Caco-2 (cell line): ENCODE measurements around the gene SMARCD3. TPM values are rescaled to one million over a fixed set of nuclear protein-coding genes. Genes with fewer than 3 reads are reported as not detected.

Source experiments
- BruUV-seq: library from RNA; stranded (reverse); fragments of 400-500 nt; replicated peaks from 2 replicates; lab custom pipeline; 2021; lab: Mats Ljungman, UMichigan
- CTCF ChIA-PET: fragments of 300-600 bp; sonication (Branson Sonifier 250); formaldehyde crosslinking; loops from one replicate; lab custom pipeline; 2022; ENCODE audit warnings: antibody characterized with exemption; lab: Charles Lee
- POLR2A ChIA-PET: fragments of 300-600 bp; sonication (Branson Sonifier 250); formaldehyde crosslinking; loops from one replicate; lab custom pipeline; 2022; ENCODE audit warnings: antibody characterized with exemption; lab: Charles Lee
- DNase-seq, 2 experiments: peaks; one replicate each; pipeline versions ENCODE4 v3.0.0 to v3.0.0-alpha.2; 2020 to 2022
- H3K27me3 ChIP-seq: replicated peaks from 2 replicates; pipeline ENCODE4 v1.6.0; 2011; ENCODE audit warnings: low read length; ENCODE audit not compliant: control insufficient read depth, insufficient read depth
- H3K36me3 ChIP-seq: 2 replicates; pipeline ENCODE4 v1.5.1; 2011; ENCODE audit warnings: low read length; ENCODE audit not compliant: control insufficient read depth, insufficient read depth
- H3K4me1 ChIP-seq: fragments of 250-450 bp; sonication (Bioruptor Pico); 2 replicates; pipeline ENCODE4 v1.5.1; 2020; ENCODE audit warnings: mild to moderate bottlenecking
- H3K4me3 ChIP-seq: 2 replicates; pipeline ENCODE4 v1.5.1; 2011; ENCODE audit warnings: low read depth, mild to moderate bottlenecking, control low read depth, low read length
- H3K9me3 ChIP-seq: fragments of 250-450 bp; sonication (Bioruptor Pico); 2 replicates; pipeline ENCODE4 v1.5.1; 2020; ENCODE audit warnings: mild to moderate bottlenecking, moderate library complexity
- H3K27ac Mint-ChIP-seq: one replicate; pipeline ENCODE4 v1.8.0; 2022; ENCODE audit warnings: mixed read lengths; ENCODE audit not compliant: unreplicated experiment
- H3K27me3 Mint-ChIP-seq: one replicate; pipeline ENCODE4 v1.8.0; 2022; ENCODE audit warnings: mixed read lengths; ENCODE audit not compliant: insufficient read depth, unreplicated experiment
- H3K36me3 Mint-ChIP-seq: one replicate; pipeline ENCODE4 v1.8.0; 2022; ENCODE audit warnings: mild to moderate bottlenecking, mixed read lengths; ENCODE audit not compliant: insufficient read depth, unreplicated experiment
- H3K4me1 Mint-ChIP-seq: one replicate; pipeline ENCODE4 v1.8.0; 2022; ENCODE audit warnings: low read depth, mixed read lengths; ENCODE audit not compliant: unreplicated experiment
- H3K4me3 Mint-ChIP-seq: one replicate; pipeline ENCODE4 v1.8.0; 2022; ENCODE audit warnings: mild to moderate bottlenecking, moderate library complexity, mixed read lengths; ENCODE audit not compliant: unreplicated experiment
- H3K9me3 Mint-ChIP-seq: one replicate; pipeline ENCODE4 v1.8.0; 2022; ENCODE audit warnings: mixed read lengths; ENCODE audit not compliant: unreplicated experiment
- CTCF ChIP-seq, 2 experiments: fragments of 200-600 bp in 1 of 2; IDR thresholded peaks; 1 replicate in 1 of 2; 2 replicates in 1 of 2; pipeline versions ENCODE4 v1.5.1 to v1.8.0; 2011 to 2022; ENCODE audit warnings: antibody characterized with exemption in 1 of 2, control low read depth in 1 of 2, inconsistent platforms in 1 of 2, low read depth in 1 of 2, low read length in 1 of 2, mild to moderate bottlenecking in 1 of 2, moderate library complexity in 1 of 2; ENCODE audit not compliant: insufficient read depth in 1 of 2, severe bottlenecking in 1 of 2, unreplicated experiment in 1 of 2
- intact Hi-C: fragments of 100-400 bp; cut with micrococcal nuclease; formaldehyde crosslinking; loops from one replicate; pipeline ENCODE4 v1.10.0; 2022; ENCODE audit not compliant: unreplicated experiment
- total RNA-seq: library from RNA; stranded (reverse); gene quantifications from 2 replicates; pipeline ENCODE4 v1.2.3, GENCODE V29; 2022

SMARCD3 gene
- total RNA-seq, 1 experiment from 2014 or later: 27.8 TPM

GRCh38 chr7:151246851-151247580, 1.5 kb downstream of the SMARCD3 start:
- H3K4me1 Mint-ChIP-seq: peaks cover 20% of the 10 kb centered on the region
- BruUV-seq: no TSS peak
- H3K27ac Mint-ChIP-seq: no peak overlapping the region
- no peaks in the 10 kb centered on the region for H3K27me3 Mint-ChIP-seq
- DNase-seq: no peak
- CTCF ChIA-PET: interaction anchor here (1.6 kb wide), 2 partner anchors 20 to 123 kb away, joined by 4 to 5 read pairs; partner anchors contain the start of gene ABCF2
- no peak for TF ChIP-seq CTCF (IDR thresholded peaks at IDR 0.05; ENCODE audit: insufficient read depth in 1 of 2, low read depth in 1 of 2, low read length in 1 of 2, severe bottlenecking in 1 of 2, unreplicated experiment in 1 of 2)
- intact Hi-C loops: no loop called here
- H3K9me3 Mint-ChIP-seq: no peaks in the 10 kb centered on the region
- Histone ChIP-seq H3K27me3 (no peaks in the 10 kb centered on the region), H3K4me1 (peaks cover 21% of the 10 kb centered on the region), H3K4me3 (no peak overlapping the region; the same call in 1 of the 2 replicates), H3K36me3 (no peaks in the 10 kb centered on the region), H3K9me3 (no peaks in the 10 kb centered on the region)
- peak overlapping the region; percentile 80 for H3K4me3 Mint-ChIP-seq
- POLR2A ChIA-PET: interaction anchor here (0.5 kb wide), 1 partner anchor 10 kb away, joined by 3 read pairs; no protein-coding TSS in a partner anchor
- peaks cover 17% of the 10 kb centered on the region for H3K36me3 Mint-ChIP-seq

GRCh38 chr7:151246102-151246850, 2.2 kb downstream of the SMARCD3 start:
- H3K9me3 ChIP-seq: no peaks in the 10 kb centered on the region
- POLR2A ChIA-PET: no interaction called here
- Mint-ChIP-seq H3K36me3 (peaks cover 17% of the 10 kb centered on the region), H3K4me3 (no peak overlapping the region), H3K4me1 (peaks cover 21% of the 10 kb centered on the region), H3K27me3 (no peaks in the 10 kb centered on the region), H3K9me3 (no peaks in the 10 kb centered on the region), H3K27ac (no peak overlapping the region)
- TF ChIP-seq CTCF (IDR thresholded peaks at IDR 0.05; ENCODE audit: insufficient read depth in 1 of 2, low read depth in 1 of 2, low read length in 1 of 2, severe bottlenecking in 1 of 2, unreplicated experiment in 1 of 2): no peak
- peaks cover 19% of the 10 kb centered on the region for H3K4me1 ChIP-seq
- no peaks in the 10 kb centered on the region for H3K27me3 ChIP-seq
- CTCF ChIA-PET: no interaction called here
- no TSS peak for BruUV-seq
- intact Hi-C loops: no loop called here
- H3K36me3 ChIP-seq: no peaks in the 10 kb centered on the region
- no peak overlapping the region for H3K4me3 ChIP-seq
- no peak for DNase-seq

DNA sequence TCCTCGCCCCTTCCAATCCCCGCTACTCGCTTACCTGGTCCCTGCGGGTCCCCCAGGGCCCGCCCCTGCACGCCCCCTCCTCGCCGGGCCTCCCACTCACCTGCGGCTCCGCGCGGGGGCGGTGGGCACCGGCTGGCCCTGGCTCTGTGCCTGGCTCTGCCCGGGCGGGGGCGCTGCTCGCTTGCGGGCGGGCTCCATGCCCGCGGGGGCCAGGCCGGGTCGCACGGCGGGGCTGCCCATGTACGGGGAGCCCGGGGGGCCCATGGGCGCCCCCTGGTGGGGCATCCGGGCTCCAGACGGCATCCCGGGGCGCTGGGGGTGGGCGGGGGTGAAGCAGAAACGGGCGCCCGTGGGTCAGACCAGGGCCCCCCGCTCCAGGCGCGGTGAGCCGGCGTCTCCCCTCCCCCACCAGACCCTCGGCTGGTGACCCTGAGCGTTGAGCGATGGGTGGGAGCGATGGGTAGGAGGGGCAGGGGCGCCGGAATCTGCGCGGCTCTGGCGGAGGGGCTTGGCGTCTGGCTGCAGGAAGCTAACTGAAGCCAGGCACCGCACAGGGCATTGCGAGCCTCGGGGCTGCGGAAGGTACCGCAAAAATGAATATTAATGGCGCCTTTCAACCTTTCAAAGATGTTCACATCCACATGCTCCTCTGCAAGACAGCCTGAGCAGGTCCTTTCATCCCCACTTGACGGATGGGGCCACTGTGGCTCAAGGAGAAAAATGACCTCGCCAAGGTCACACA, 3.0 kb downstream of the SMARCD3 start:
- BruUV-seq: no TSS peak
- Mint-ChIP-seq H3K36me3 (peaks cover 20% of the 10 kb centered on the region), H3K27me3 (no peaks in the 10 kb centered on the region), H3K9me3 (no peaks in the 10 kb centered on the region), H3K4me3 (no peak overlapping the region), H3K27ac (no peak overlapping the region), H3K4me1 (peaks cover 19% of the 10 kb centered on the region)
- ChIA-PET POLR2A (no interaction called here), CTCF (no interaction called here)
- H3K27me3 ChIP-seq: no peaks in the 10 kb centered on the region
- H3K4me3 ChIP-seq: no peak overlapping the region
- peak in 1 of 2 experiments; percentile 8 for TF ChIP-seq CTCF (IDR thresholded peaks at IDR 0.05; ENCODE audit: insufficient read depth in 1 of 2, low read depth in 1 of 2, low read length in 1 of 2, severe bottlenecking in 1 of 2, unreplicated experiment in 1 of 2)
- peaks cover 18% of the 10 kb centered on the region for H3K4me1 ChIP-seq
- DNase-seq: no peak
- intact Hi-C loops: no loop called here
- no peaks in the 10 kb centered on the region for H3K9me3 ChIP-seq
- H3K36me3 ChIP-seq: no peaks in the 10 kb centered on the region
